GM18861 (cell line): ENCODE measurements around the gene MDFI.

ENCODE experiments used
- ATAC-seq: cut with Tn5 transposase; IDR thresholded peaks from one replicate; pipeline ENCODE4 v1.9.1; 2021; ENCODE audit not compliant: unreplicated experiment

MDFI gene

DNA sequence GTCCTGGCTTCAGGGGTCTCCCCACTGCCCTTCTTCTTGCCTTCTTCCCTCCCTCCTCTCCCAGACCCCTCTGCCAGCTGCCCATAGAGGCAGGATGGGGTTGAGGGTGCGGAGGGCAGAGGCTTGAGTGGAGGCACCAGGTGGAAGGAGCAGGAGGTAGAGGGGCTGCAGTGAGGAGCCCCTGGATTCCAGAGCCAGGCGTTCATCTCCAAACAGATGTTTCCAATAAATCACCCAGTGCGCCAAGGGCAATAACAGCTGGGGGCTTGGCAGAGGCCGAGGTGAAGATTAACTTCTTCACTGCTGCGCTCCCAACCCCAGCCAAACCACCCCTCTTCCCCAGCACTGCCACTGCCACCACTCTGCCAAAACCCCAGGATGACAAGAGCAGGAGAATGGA, 10.7 kb downstream of the MDFI start:
- no peak for ATAC-seq

DNA sequence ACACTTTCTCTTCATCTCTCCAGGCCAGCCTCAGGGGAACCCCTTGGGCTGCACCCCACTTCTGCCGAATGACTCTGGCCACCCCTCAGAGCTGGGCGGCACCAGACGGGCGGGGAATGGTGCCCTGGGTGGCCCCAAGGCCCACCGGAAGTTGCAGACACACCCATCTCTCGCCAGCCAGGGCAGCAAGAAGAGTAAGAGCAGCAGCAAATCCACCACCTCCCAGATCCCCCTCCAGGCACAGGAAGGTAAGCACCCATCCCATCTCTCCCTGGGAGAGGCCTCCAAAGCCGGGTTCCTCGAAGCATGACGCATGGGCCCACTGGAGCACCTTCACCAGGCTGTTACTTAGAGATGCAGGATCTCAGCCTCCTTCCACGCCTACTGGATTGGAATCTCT, 11.3 kb downstream of the MDFI start:
- no peak for ATAC-seq

DNA sequence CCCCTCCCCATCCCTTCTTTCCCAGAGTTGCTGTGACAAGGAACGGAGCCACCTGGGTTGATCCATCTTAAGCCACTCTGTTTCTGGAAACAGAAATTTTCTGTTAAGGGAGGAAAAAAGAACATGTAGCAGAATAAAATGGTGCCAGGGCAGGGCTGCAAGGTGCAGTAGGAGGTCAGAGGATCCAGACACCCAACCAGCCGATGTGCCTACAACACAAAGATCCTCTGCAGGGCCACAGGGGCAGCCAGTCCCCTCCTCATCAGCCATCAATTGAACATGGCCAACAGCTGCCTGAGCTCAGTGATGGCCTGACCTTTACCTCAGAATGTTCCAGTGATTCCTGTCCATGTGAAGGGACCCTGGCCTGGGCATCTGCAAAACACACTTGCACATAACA, 11.9 kb downstream of the MDFI start:
- ATAC-seq = no peak

DNA sequence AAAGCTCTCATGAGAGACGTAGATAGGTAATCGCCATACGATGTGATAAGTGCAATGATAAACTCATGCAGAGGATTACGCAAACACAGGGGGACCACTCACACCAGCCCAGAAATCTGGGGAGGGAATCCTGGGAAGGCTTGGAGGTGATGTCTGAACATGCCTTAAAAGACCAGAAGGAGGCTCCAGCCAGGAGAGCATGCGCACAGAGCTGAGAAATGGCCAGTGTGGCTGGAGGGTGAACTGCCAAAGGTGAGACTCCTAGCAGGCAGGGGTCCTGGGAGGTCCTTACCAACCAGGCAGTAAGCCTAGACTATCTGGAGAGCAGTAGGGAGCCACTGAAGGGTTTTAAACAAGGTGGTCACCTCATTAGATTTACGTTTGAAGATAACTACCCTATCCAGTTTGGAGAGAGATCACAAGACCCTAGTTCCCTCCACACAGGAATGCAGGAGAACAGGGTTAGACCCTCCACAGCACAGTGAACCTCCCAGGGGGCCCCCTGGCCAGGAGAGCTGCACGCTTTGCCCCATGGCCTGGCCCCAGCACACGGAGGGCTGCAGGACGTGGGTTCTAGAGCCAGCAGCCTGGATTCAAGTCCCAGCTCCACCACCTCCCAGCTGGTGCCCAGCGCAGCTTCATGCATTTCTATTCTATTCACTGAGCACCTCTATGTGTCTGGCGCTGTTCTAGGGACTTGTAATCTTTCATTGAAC, 13.1 kb downstream of the MDFI start:
- no peak for ATAC-seq

DNA sequence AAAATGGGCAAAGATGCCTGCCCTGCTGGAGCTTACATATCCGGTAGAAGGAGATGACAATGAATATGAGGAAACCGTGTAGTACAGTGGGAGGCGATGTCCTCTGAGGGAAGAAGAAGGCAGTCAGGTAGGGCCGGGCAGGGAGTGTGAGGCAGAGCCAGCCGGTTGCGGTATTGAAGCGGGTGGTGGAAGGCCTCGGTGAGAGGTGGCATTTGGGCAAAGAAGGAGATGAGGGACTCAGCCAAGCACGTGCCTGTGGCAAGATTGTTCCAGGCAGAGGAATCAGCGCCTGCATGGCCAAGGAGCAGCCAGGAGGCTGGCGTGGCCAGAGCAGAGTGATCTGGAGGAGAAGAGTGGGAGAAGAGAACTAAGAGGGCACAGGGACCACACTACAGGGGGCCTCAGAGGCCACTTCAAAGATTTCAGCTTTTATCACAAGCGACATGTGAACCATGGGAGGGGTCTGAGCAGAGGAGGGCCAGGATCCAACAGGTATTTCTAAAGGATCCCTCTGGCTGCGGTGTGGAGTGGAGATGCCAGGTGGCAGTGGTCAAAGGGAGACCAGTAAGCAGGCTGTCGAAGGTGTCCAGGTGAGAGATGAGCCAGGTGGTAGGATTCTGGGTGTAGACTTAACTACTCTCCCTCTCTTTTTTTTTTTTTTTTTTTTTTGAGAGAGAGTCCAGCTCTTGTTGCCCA, 13.8 kb downstream of the MDFI start:
- no peak for ATAC-seq

DNA sequence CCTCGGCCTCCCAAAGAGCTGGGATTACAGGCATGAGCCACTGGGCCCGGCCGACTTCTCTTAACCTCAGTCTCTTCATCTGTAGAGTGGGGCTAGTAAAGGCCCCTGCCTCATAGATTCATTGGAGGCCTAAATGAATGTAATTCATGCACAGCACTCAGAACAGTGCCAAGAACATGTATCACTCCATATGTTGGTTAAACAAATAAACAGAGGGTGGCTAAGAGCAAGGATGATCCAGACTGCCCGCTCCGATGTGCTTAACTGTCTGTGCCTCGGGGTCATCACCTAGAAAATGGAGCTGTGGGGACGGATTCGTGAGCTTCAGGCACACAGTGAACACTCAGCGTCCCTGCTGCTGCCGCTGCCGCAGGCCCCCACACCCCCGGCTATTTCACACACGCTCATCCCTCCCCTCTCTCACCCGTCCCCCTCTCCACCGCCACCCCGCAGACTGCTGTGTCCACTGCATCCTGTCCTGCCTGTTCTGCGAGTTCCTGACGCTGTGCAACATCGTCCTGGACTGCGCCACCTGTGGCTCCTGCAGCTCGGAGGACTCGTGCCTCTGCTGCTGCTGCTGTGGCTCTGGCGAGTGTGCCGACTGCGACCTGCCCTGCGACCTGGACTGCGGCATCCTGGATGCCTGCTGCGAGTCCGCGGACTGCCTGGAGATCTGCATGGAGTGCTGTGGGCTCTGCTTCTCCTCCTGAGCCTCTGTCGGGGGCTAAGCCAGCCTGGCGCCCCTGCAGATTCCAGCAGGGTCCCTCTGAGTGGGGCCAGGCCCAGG, 14.8 kb downstream of the MDFI start:
- no peak for ATAC-seq

DNA sequence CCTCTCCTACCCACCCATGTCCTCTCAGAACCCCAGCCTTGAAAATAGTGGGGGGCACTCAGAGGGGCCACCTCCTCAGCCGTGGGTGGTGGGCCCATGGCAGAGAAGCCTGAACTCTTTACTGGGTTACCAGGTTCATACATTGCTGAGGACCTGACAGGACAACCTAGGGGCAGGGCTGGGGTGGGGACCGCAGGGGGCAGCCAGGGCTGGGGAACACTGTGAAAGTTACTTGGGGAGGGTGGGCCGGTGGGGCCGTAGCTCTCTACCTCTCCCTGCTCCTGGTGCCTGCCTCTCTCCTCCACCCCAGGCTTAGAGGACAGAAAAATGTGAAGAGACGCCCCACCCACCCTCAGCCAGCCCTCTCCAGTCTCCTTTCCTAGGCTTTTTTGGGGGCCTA, 15.4 kb downstream of the MDFI start:
- ATAC-seq = no peak

DNA sequence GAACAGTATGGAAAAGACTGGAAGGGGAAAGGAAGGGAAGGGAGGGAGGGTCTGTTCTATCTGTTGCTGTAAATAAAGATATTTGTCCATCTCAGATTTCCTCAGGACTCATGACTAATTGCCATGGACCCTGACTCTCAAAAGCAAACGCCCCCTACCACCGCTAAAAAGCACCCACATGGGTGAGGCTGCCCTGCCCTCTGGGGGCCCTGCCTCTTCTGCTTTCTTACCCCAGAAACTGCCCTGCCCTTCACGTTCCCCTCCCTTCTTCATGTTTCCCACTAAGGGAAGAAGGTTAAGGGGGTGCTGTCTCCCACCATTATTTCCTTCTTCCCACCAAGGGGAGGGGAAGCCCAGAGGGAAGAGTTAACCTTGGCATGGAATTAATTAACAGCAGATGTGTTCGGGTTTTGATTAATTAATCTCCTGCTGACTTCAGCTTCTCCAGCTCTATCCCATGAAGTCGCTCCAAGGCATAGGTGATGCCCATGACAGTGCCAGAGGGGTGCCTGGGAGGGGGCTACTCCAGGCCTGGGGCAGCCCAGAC, 16.0 kb downstream of the MDFI start:
- no peak for ATAC-seq

DNA sequence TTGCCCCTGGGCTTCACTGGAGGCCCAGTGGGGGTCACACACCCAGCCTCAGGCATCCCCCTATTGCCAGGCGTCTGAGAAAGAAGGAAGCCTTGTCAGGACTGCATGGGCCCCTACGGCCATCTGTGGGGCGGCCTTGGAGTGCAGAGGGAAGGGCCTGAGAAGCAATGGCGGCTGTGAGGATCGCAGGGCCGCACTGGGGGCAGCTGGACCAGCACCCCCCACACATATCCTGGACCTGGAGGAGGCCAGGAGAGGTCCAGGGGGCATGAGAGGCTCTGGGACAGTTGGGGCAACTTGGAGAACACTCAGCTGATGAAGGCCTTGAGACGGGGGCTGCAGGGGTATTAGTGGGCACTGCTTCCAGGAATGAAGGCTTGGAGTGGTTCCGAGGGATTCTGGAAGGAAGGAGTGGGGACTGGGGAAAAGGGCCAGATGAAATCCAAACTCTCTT, 16.5 kb downstream of the MDFI start:
- ATAC-seq = no peak

DNA sequence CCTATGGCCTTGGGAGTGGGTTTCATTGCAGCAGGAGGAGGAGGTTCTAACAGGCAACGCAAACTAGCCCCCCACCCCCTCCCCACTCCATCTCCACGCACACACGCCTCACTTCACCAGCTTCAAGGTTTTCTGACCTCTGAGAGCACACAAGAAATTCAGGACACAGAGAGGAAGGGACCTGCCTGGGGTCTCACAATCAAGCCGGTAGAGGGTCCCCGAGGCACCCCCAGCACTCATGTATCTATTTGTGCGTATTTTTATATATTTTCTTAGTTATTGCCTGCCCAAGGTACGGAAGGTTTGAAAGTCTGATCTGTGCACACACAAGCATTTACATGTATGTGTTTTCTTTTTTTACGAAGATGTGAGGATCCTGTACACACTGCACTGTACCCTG, 16.9 kb downstream of the MDFI start:
- no peak for ATAC-seq

DNA sequence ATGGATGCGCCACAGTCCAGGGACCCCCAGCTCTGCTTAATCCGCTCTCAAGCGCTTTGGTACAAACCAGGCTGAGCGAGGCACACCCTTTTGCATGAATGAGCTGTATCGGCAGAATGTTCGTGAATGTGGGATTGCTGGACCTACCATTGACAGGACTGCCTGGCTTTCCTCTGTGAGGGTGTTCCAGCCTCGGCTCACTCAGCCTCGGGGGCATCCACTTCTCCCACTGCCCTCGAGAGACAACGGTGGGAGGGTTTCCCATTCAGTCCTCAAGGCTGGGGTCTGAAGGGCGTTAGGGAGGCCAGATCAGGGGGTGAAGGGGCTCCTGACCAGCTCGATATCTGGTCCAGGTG, 17.4 kb downstream of the MDFI start:
- ATAC-seq = no peak

DNA sequence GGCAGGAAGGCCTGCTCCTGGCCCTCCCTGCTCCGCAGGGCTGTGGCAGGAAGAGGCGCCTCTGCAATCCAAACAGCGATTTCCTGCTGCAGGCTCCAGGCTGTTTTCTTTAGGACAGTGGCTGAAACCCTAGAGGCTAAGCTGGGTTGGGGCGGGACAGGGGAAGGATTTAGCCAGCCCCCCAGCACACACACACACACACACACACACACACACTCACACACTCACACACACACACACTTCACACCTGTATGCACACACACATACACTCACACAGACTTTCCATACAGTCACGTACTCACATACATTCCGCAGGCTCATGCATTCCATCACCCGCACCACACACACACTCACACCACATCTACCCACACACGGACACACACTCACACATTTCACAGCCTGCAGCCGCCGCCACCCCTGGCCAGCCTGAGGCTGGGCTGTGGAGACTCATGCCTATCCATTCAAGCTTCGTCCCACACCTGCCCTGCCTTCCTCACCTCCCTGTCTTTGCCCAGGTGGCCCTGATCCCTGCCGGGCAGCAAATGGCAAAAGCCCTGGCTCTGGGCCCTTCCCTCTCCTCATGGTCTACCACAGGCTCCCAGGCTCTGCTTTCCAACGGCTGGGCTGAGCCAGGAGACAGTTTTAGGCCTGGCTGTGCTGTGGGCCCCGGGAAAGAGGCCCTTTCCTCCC, 17.9 kb downstream of the MDFI start:
- no peak for ATAC-seq

DNA sequence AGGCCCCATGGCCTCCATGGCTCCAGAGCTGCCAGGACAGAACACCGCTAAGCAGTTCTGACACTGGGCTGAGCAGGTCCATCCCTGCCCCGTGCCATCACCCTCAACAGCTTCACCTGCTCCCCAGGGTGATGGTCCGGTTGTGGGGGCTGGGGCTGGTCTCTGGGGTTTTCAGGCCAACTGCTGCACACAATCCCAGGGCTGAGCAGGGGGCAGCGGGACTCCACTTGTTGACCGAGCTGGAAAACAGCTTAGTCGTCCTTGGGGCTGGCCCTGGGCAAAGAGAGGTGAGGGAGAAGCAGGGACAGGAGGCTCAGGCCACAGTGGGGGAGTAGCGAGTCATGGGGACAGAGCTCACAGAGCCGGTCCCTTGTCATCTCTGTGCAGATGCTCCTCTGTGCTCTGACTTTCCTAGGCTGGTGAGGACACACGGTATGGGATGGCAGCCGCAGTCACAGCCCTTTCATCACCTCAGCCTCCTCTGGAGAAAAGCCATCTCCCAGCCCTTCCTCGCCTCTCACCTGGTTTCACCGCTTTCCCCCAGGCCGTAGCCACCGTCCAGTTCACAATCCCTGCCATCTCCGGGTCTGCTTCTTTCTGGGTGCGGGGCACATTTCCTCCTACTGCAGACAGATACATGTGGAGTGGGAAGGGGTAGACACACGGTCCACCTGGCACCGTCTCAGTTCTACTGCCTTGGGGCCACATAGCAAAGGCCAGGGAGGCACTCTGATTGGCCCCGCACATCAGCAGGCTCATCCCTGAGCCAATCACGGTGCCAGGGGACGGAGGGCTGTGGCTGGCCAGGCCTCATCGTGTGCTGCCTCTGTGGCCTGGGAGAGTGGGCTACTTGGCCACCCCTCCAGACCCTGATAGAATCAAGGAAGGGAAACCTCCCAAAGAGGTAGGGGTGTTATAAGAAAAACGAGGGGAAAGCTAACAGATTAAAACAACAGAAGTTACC, 19.1 kb downstream of the MDFI start:
- no peak for ATAC-seq

DNA sequence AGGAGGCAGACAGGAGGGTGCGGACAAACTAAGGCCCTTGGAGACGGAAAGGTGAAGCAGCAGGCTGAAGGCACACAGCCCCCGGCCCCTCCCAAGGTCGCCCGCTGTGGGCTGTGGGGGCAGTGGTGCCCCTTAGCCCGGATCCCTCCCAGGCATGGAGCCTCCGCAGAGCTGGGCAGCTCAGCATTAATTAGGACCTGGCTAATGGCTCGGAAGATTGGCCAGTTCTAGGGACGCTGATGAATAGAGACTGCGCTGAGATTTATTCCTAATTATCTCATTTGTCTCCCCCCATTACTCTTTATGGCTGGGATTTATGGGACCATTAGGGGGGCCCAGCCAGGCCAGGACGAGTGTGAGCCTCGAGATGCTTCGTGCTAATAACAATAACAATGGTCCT, 20.4 kb downstream of the MDFI start:
- no peak for ATAC-seq

DNA sequence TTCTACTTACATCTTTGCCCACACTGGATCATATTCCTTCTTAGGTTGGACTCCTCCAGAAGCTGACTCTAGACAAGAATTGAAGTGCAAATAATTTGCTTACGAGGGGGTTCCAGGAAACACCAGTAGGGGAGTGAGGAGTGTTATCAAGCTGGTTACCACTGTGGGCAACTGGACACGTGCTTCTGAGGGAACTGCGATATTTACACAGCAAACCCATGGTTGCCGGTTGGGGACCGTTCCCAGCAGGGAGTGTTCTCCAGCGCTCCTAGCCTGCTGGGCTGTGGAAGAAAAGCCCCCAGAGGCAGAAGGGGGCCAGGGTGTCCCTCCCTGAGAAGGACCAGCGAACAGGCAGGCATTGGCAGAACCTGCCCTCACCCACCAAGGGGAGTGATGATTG, 21.7 kb downstream of the MDFI start:
- no peak for ATAC-seq

DNA sequence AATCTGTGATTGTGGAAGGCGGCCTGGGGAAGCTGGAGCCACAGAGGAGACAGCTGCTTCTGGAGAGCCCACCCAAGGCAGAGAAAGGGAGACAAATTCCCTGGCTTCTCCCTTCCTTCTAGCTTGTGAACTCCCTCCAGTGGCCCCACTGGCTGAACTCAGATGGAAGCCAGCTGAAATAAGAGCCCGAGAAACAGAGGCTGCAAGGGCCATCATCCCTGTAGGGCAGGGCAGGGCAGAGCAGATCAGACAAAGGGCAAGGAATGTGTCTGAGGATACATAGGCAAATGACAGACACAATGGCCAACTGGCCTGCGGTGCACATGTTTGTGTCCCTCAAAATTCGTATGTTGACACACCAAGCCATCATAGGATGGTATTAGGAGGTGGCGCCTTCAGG, 25.3 kb downstream of the MDFI start:
- no peak for ATAC-seq

DNA sequence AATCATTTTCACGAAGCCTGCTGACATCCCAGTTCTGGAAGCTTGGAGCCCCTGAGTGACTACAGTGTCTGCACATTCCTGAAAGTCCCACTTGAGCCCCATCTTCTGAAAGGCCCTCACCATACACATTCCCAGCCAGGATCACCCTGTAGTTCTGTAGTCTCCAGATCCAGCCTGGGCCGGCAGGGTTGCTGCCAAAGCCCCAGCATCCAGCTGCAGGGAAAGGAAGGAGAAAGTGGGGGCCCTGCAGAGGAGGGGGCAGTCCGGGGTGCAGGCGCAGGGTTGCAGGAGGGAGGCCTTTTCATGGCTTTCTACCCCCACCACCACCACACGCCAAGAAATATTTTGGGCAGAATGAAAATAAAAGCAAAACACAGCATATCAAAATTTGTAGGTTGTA, 26.0 kb downstream of the MDFI start:
- ATAC-seq = no peak

DNA sequence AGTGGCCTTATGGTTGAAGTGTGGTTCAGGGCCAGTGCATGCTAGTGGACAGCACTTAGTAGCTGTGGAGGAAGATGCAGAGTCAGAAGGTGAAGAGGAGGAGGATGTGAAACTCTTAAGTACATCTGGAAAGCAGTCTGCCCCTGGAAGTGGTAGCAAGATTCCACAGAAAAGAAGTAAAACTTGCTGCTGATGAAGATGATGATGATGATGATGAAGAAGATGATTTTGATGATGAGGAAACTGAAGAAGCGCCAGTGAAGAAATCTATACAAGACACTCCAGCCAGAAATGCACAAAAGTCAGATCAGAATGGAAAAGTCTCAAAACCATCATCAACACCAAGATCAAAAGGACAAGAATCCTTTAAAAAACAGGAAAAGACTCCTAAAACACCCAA, 28.9 kb downstream of the MDFI start:
- no peak for ATAC-seq

DNA sequence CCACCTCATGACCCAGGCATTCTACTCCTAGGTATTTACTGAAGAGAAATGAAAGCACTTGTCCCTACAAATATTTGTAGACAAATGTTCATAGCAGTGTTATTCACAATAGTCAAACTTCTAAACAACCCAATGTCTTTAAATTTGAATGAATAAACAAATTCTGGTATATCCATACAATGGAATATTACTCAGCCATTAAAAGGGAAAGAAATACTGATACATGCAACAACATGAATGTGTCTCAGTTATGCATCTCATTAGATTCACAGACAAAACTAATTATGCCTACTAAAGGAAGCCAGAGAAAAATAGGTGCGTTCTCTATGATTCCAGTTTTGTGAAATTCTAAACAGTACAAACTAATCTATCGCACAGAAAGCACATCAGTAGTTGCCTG, 30.7 kb downstream of the MDFI start:
- ATAC-seq = no peak

DNA sequence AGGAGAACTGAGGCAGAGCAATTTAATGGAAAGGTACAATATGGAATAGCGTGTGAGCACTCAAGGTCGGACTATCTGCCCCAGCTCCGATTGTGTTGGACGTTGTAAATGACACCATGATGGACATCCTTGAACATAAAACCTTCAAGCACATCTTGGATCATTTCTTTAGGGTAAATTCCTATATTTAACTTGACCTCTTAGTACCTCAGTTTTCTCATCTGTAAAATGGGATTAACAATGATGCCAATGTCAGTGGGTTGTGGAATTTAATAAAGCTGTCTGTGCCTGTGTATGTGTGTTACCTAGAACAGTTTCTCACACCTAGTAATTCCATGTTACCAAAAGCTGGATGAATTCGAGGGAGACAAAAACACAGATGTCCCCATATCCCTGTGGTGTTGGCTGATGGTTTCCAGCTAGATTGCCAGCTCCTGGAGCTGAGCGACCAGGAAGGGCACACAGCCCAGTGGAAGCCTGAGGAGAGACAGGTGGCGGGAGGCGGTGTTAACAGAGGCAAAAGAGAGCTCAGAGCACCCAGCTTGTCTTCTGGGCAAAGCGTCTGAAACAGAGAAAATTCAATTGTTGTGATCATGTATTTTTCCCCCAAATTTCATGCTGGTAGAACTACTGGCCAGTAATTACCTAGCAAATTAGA, 32.6 kb downstream of the MDFI start:
- no peak for ATAC-seq
